Nephron progenitor cell (in vitro differentiated cells): ENCODE data around the gene EVC.

Experiments
- DNase-seq: peaks from one replicate; pipeline ENCODE4 v3.0.0; 2021
- H3K27ac Mint-ChIP-seq: 2 replicates; pipeline ENCODE4 v1.8.0; 2021; ENCODE audit warnings: mild to moderate bottlenecking, moderate library complexity, mixed read lengths
- H3K27me3 Mint-ChIP-seq: 2 replicates; pipeline ENCODE4 v1.8.0; 2021; ENCODE audit warnings: mild to moderate bottlenecking, low read depth, mixed read lengths; ENCODE audit not compliant: poor library complexity
- H3K36me3 Mint-ChIP-seq: 2 replicates; pipeline ENCODE4 v1.8.0; 2021; ENCODE audit warnings: low read depth, mixed read lengths
- H3K4me1 Mint-ChIP-seq: 2 replicates; pipeline ENCODE4 v1.8.0; 2021; ENCODE audit warnings: mixed read lengths
- H3K4me3 Mint-ChIP-seq: 2 replicates; pipeline ENCODE4 v1.8.0; 2021; ENCODE audit warnings: mild to moderate bottlenecking, moderate library complexity, mixed read lengths
- H3K9me3 Mint-ChIP-seq: 2 replicates; pipeline ENCODE4 v1.8.0; 2021; ENCODE audit warnings: mild to moderate bottlenecking, moderate library complexity, mixed read lengths
- TF ChIP-seq, protein P1 (sequence below): fragments of 200-600 bp; sonication (generic); IDR thresholded peaks from 2 replicates; pipeline ENCODE4 v1.5.0; 2021; ENCODE audit warnings: antibody characterized with exemption

The EVC gene

GRCh38 chr4:5760936-5761480 lies 50.0 kb downstream of the EVC start:
- no peak overlapping the region for H3K4me3 Mint-ChIP-seq
- no peak for DNase-seq
- peaks cover 4% of the 10 kb centered on the region for H3K9me3 Mint-ChIP-seq
- no peaks in the 10 kb centered on the region for H3K4me1 Mint-ChIP-seq
- peaks cover 35% of the 10 kb centered on the region for H3K36me3 Mint-ChIP-seq
- TF ChIP-seq, protein P1, sequence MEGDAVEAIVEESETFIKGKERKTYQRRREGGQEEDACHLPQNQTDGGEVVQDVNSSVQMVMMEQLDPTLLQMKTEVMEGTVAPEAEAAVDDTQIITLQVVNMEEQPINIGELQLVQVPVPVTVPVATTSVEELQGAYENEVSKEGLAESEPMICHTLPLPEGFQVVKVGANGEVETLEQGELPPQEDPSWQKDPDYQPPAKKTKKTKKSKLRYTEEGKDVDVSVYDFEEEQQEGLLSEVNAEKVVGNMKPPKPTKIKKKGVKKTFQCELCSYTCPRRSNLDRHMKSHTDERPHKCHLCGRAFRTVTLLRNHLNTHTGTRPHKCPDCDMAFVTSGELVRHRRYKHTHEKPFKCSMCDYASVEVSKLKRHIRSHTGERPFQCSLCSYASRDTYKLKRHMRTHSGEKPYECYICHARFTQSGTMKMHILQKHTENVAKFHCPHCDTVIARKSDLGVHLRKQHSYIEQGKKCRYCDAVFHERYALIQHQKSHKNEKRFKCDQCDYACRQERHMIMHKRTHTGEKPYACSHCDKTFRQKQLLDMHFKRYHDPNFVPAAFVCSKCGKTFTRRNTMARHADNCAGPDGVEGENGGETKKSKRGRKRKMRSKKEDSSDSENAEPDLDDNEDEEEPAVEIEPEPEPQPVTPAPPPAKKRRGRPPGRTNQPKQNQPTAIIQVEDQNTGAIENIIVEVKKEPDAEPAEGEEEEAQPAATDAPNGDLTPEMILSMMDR = no peak
- no peak overlapping the region for H3K27ac Mint-ChIP-seq
- H3K27me3 Mint-ChIP-seq = peaks cover 4% of the 10 kb centered on the region

GRCh38 chr4:5770051-5770450 lies 59.0 kb downstream of the EVC start:
- H3K36me3 Mint-ChIP-seq = peaks cover 59% of the 10 kb centered on the region
- peaks cover 47% of the 10 kb centered on the region for H3K9me3 Mint-ChIP-seq
- TF ChIP-seq, protein P1 = no peak
- peaks cover 4% of the 10 kb centered on the region for H3K27me3 Mint-ChIP-seq
- H3K4me1 Mint-ChIP-seq = peaks cover 30% of the 10 kb centered on the region
- no peak overlapping the region for H3K27ac Mint-ChIP-seq
- H3K4me3 Mint-ChIP-seq = no peak overlapping the region
- no peak for DNase-seq

- peaks cover 69% of the 10 kb centered on the region for H3K9me3 Mint-ChIP-seq
- TF ChIP-seq, protein P1 = no peak
- H3K36me3 Mint-ChIP-seq = peaks cover 80% of the 10 kb centered on the region
- H3K4me1 Mint-ChIP-seq = peaks cover 30% of the 10 kb centered on the region
- no peak overlapping the region for H3K4me3 Mint-ChIP-seq
- H3K27ac Mint-ChIP-seq = peak overlapping the region; percentile 92
- peaks cover 7% of the 10 kb centered on the region for H3K27me3 Mint-ChIP-seq
- no peak for DNase-seq
Measured at GRCh38 chr4:5772528-5773270, 61.7 kb downstream of the EVC start.

- H3K27me3 Mint-ChIP-seq = peaks cover 7% of the 10 kb centered on the region
- peaks cover 65% of the 10 kb centered on the region for H3K9me3 Mint-ChIP-seq
- peak overlapping the region; percentile 92 for H3K27ac Mint-ChIP-seq
- H3K4me3 Mint-ChIP-seq = no peak overlapping the region
- DNase-seq = no peak
- peaks cover 75% of the 10 kb centered on the region for H3K36me3 Mint-ChIP-seq
- TF ChIP-seq, protein P1 = no peak
- H3K4me1 Mint-ChIP-seq = peaks cover 30% of the 10 kb centered on the region
Measured at GRCh38 chr4:5773271-5773555, 62.2 kb downstream of the EVC start.

- no peak for DNase-seq
- peaks cover 30% of the 10 kb centered on the region for H3K4me1 Mint-ChIP-seq
- no peak overlapping the region for H3K4me3 Mint-ChIP-seq
- H3K27me3 Mint-ChIP-seq = peaks cover 7% of the 10 kb centered on the region
- peaks cover 62% of the 10 kb centered on the region for H3K36me3 Mint-ChIP-seq
- TF ChIP-seq, protein P1 = no peak
- peak overlapping the region; percentile 87 for H3K27ac Mint-ChIP-seq
- H3K9me3 Mint-ChIP-seq = peaks cover 52% of the 10 kb centered on the region
Measured at GRCh38 chr4:5774416-5775036, 63.5 kb downstream of the EVC start.
